RWPE1 (cell line): ENCODE data around the gene RAB40C.
A peak's percentile ranks its signal among the peaks of the same experiment; 100 is the strongest.

Experiments
- CTCF ChIA-PET: fragments of 350-600 bp; sonication (Branson Sonifier 250); formaldehyde crosslinking; extraction: SDS; loops from one replicate; lab custom pipeline; 2021; lab: Yijun Ruan, JAX
- POLR2A ChIA-PET: fragments of 400-600 bp; formaldehyde crosslinking; extraction: SDS; loops from one replicate; lab custom pipeline; 2020; ENCODE audit warnings: antibody characterized with exemption; ENCODE audit not compliant: low non-redundant PET; lab: Yijun Ruan, JAX
- DNase-seq: peaks from one replicate; pipeline ENCODE4 v3.0.0; 2012; ENCODE audit warnings: low spot score
- H3K27ac ChIP-seq: fragments of 450-650 bp; 2 replicates; pipeline ENCODE4 v1.5.1; 2017
- CTCF ChIP-seq: fragments of 450-650 bp; conservative IDR thresholded peaks from 2 replicates; pipeline ENCODE4 v1.5.1; 2017; ENCODE audit warnings: low read depth, mild to moderate bottlenecking

The RAB40C gene

GRCh38 chr16:646679-647172 is 56.9 kb downstream of the RAB40C start:
- DNase-seq = no peak
- TF ChIP-seq CTCF = no peak
- ChIA-PET POLR2A (no interaction called here), CTCF (interaction anchor here (1.8 kb wide), 1 partner anchor 10 kb away, joined by 10 read pairs; no protein-coding TSS in a partner anchor)
- peak overlapping the region; percentile 89 for H3K27ac ChIP-seq

- ChIA-PET CTCF (interaction anchor here (0.6 to 1.8 kb wide), 10 partner anchors 10 to 148 kb away, joined by 3 to 10 read pairs (median 4); partner anchors contain the start of gene WDR24), POLR2A (no interaction called here)
- TF ChIP-seq CTCF = no peak
- H3K27ac ChIP-seq = peak overlapping the region; percentile 89
- no peak for DNase-seq
These were observed 57.5 kb downstream of the RAB40C start for GRCh38 chr16:647173-647902.

GRCh38 chr16:648071-648780 is 58.4 kb downstream of the RAB40C start:
- ChIA-PET CTCF (interaction anchor here (0.6 to 1.8 kb wide), 15 partner anchors 9 to 148 kb away, joined by 3 to 10 read pairs (median 4); partner anchors contain the start of gene WDR24), POLR2A (no interaction called here)
- peak; percentile 41 for DNase-seq
- TF ChIP-seq CTCF = peak; percentile 79
- H3K27ac ChIP-seq = peak overlapping the region; percentile 89

GRCh38 chr16:648781-649589 is 59.1 kb downstream of the RAB40C start, which contains the start of gene WDR90:
Gene WDR90, plus strand, starts transcription at chr16:649365. Its CDS starts 52 bp downstream, at chr16:649417.
- ChIA-PET CTCF (interaction anchor here (0.5 to 1.8 kb wide), 13 partner anchors 8 to 125 kb away, joined by 3 to 10 read pairs (median 5); no protein-coding TSS in a partner anchor), POLR2A (interaction anchor here (0.8 to 1.2 kb wide), 2 partner anchors 13 to 122 kb away, joined by 3 to 4 read pairs; partner anchors contain the start of gene METTL26)
- H3K27ac ChIP-seq = peak within 1 kb of the TSS; percentile 89
- TF ChIP-seq CTCF = no peak
- DNase-seq = peak; percentile 91

- no peak for TF ChIP-seq CTCF
These were observed 59.8 kb downstream of the RAB40C start for GRCh38 chr16:649631-650030.

More at GRCh38 chr16:649631-650030, 59.8 kb downstream of the RAB40C start:
- POLR2A ChIA-PET = interaction anchor here (0.8 to 1.2 kb wide), 2 partner anchors 14 to 122 kb away, joined by 3 to 4 read pairs; partner anchors contain the start of gene METTL26
- CTCF ChIA-PET = interaction anchor here (0.5 to 0.9 kb wide), 5 partner anchors 9 to 118 kb away, joined by 3 to 5 read pairs (median 3); no protein-coding TSS in a partner anchor
- peak overlapping the region; percentile 89 for H3K27ac ChIP-seq
- no peak for DNase-seq
